TTC549 (cell line): ENCODE measurements around the gene PPP1R16B.
"Not testable (repeated sequence)": the region's sequence is repeated elsewhere in the genome, so short reads cannot be mapped to it uniquely, and the experiment has no call there.

Source experiments
- FAIRE-seq: peaks from 2 replicates; lab custom pipeline; 2012; peaks lifted over from hg19 to GRCh38; lab: Jason Lieb, UNC

PPP1R16B gene

GRCh38 chr20:38853759-38854158 is 48.3 kb downstream of the PPP1R16B start:
- FAIRE-seq = no peak

GRCh38 chr20:38854654-38855066 is 49.2 kb downstream of the PPP1R16B start:
- FAIRE-seq = no peak

- no peak for FAIRE-seq
These were observed 49.9 kb downstream of the PPP1R16B start for GRCh38 chr20:38855356-38855755.

GRCh38 chr20:38856570-38856969 is 51.1 kb downstream of the PPP1R16B start:
- FAIRE-seq = no peak

- FAIRE-seq = no peak
These were observed 52.2 kb downstream of the PPP1R16B start for GRCh38 chr20:38857703-38858102.

- no peak for FAIRE-seq
These were observed 53.7 kb downstream of the PPP1R16B start for GRCh38 chr20:38859070-38859690.

GRCh38 chr20:38859857-38860256 is 54.4 kb downstream of the PPP1R16B start:
- FAIRE-seq = not testable (repeated sequence)

GRCh38 chr20:38861071-38861401 is 55.5 kb downstream of the PPP1R16B start:
- FAIRE-seq = no peak

- no peak for FAIRE-seq
These were observed 56.7 kb downstream of the PPP1R16B start for GRCh38 chr20:38862226-38862625.

- FAIRE-seq = no peak
These were observed 57.7 kb downstream of the PPP1R16B start for GRCh38 chr20:38863024-38863851.

GRCh38 chr20:38864662-38865061 is 59.2 kb downstream of the PPP1R16B start:
- FAIRE-seq = no peak

- FAIRE-seq = no peak
These were observed 61.0 kb downstream of the PPP1R16B start for GRCh38 chr20:38866265-38867061.

GRCh38 chr20:38867062-38867359 is 61.5 kb downstream of the PPP1R16B start:
- no peak for FAIRE-seq

GRCh38 chr20:38870733-38871559 is 65.4 kb downstream of the PPP1R16B start:
- no peak for FAIRE-seq

- no peak for FAIRE-seq
These were observed 66.1 kb downstream of the PPP1R16B start for GRCh38 chr20:38871560-38871953.

GRCh38 chr20:38872036-38872435 is 66.5 kb downstream of the PPP1R16B start:
- no peak for FAIRE-seq

- no peak for FAIRE-seq
These were observed 67.1 kb downstream of the PPP1R16B start for GRCh38 chr20:38872491-38873049.

GRCh38 chr20:38873050-38873581 is 67.6 kb downstream of the PPP1R16B start:
- no peak for FAIRE-seq

GRCh38 chr20:38874460-38875174 is 69.1 kb downstream of the PPP1R16B start:
- FAIRE-seq = no peak

- no peak for FAIRE-seq
These were observed 69.9 kb downstream of the PPP1R16B start for GRCh38 chr20:38875175-38875993.
